ENCODE results near the gene CLEC9A.

Gene CLEC9A

DNA sequence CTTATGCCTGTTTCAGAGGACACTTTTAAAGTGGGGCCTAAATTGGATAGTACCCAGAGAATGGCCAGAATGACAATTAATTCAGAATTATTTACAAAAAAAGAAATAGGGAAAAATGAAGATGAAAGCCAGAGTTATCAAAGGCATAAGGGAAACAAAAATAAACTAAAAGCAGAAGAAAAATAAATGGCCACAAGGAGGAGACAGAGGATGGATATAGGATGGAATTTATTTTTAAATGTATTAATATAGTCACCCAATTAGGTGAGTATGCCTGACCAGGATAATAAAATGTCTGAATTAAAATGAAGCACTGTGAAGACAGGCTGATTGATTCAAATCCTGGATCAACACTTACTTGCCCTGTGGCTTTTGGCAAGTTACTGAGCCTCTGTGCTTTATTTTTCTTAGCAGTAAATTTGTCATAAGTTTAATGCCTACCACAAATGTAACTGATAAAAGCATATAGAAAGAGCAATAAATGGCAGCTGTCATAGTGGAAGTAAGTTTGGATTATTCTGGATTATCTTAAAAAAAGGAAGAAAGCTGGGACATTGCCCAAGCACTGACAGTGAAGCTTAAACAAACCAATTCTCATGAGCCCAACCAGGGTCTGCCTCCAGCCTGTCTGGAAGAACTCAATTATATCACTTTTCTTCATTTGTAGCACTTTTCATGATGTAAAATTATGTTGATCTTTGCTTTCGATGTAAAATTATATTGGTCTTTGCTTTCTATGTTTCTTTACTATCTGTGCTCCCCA is 3.5 kb downstream of the CLEC9A start:
- TF ChIP-seq GATA3 (IDR thresholded peaks at IDR 0.05; ENCODE audit: low read depth, low read length): no peak
- no peak for TF ChIP-seq GATA2 (IDR thresholded peaks at IDR 0.05; ENCODE audit: low read depth, low read length)

DNA sequence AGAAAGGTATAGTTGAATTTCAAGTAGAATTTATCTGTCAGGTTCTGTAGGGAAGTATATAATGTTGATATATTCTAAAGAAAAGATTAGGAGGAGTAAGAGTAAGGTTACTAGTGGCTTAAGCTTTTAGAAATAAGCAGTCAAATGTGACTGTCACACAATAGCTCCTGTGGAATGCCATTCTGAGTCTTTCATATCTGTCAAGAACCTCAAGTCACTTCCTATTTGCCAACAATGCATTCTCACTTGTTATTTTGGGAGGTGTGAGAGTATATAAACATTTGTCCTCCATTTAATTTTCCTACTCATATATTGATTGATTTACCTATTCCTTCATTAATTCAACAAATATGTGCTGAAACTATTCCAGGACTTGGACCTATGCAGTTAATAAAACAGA is 11.7 kb downstream of the CLEC9A start:
- TF ChIP-seq GATA3 (IDR thresholded peaks at IDR 0.05; ENCODE audit: low read depth, low read length) (no peak), GATA2 (IDR thresholded peaks at IDR 0.05; ENCODE audit: low read depth, low read length) (no peak)

GRCh38 chr12:10048526-10048925 is 18.0 kb downstream of the CLEC9A start:
- TF ChIP-seq GATA3 (IDR thresholded peaks at IDR 0.05; ENCODE audit: low read depth, low read length) (no peak), GATA2 (IDR thresholded peaks at IDR 0.05; ENCODE audit: low read depth, low read length) (no peak)

DNA sequence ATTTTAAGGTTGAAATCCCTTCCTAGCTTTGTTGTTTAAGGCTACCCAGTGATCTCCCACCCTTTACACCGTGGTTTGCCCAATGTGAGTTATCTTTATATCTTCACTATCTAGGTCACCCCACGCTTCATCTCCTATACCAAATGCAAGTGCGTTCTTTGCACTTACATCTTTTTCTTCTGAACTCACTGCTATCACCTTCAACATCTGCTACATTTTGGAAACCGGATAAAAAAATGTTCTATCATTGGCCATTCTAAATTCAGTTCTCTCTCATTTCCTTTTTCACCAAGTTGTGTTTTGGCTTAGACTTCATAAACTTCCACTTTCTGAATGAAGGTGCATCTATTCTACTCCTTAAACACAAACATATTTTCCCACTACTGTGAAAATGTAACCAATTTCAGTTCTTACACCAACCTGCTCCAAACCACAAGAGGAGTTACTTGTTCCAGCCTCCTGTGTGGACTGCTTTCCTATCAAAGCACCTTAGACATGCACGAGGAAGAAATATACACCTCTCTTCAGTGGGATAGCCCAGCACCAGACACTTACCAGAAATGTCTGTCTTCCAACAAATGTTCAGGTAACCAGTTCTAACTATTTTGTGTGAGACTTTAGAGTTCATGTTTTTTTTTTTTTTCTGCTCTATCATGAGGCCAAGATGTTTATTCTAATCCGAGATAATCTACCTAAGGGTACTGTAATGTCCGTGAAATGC is 21.9 kb downstream of the CLEC9A start:
- no peak for TF ChIP-seq GATA2 (IDR thresholded peaks at IDR 0.05; ENCODE audit: low read depth, low read length)

DNA sequence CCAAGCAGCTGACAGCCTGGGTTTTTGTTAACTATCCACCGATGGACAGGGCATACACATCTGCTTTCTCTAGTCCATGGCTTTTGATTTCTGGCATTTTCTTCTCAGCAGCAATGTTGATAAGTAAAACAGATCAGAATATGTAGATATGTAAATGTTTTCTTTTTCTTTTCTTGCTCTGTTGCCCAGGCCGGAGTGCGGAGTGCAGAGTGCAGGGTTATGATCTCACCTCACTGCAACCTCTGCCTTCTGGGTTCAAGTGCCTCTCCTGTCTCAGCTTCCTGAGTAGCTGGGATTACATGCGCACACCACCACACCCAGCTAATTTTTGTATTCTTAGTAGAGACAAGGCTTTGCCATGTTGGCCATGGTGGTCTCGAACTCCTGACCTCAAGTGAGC is 27.9 kb downstream of the CLEC9A start:
- no peak for TF ChIP-seq GATA3 (IDR thresholded peaks at IDR 0.05; ENCODE audit: low read depth, low read length)
- TF ChIP-seq GATA2 (IDR thresholded peaks at IDR 0.05; ENCODE audit: low read depth, low read length): no peak

DNA sequence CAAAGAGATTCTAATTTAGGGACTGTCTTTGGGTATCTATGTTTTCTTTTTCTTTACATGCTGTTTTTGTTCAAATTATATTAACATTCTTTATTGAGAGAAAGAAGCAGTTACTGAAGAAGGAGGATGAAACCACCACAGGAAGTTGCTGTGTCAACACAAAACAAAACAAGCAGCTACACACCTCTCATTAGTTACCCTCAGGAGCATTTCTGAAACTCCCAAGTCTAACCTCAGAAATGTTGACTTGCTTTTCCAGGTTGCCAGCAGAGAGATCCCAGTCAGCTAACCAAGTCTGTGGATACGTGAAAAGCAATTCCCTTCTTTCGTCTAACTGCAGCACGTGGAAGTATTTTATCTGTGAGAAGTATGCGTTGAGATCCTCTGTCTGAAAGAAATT is 34.8 kb downstream of the CLEC9A start:
- no peak for TF ChIP-seq GATA3 (IDR thresholded peaks at IDR 0.05; ENCODE audit: low read depth, low read length)
- TF ChIP-seq GATA2 (IDR thresholded peaks at IDR 0.05; ENCODE audit: low read depth, low read length): no peak

- TF ChIP-seq GATA2 (IDR thresholded peaks at IDR 0.05; ENCODE audit: low read depth, low read length): no peak
- TF ChIP-seq GATA3 (IDR thresholded peaks at IDR 0.05; ENCODE audit: low read depth, low read length): no peak
Measured at GRCh38 chr12:10067264-10067663, 36.8 kb downstream of the CLEC9A start.

DNA sequence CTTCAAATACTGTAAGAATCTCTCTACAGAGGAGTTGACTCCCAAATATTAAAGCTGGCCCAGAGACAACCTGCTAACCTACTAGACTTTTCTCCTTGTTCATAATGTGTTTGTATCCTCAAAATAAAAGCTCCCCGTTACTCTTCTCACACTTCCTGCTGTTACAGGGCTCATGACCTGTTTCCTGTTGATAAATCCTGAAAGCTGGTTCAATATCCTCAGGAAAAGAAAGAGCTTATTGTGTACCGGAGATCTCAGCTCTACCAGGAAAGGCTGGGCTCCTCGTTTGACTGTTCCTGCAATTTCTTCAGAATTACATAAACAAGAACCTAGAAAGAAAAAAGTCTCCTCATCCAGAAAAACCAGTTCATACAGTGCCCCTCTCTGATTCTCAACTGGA is 37.5 kb downstream of the CLEC9A start:
- no peak for TF ChIP-seq GATA2 (IDR thresholded peaks at IDR 0.05; ENCODE audit: low read depth, low read length)
- TF ChIP-seq GATA3 (IDR thresholded peaks at IDR 0.05; ENCODE audit: low read depth, low read length): no peak

DNA sequence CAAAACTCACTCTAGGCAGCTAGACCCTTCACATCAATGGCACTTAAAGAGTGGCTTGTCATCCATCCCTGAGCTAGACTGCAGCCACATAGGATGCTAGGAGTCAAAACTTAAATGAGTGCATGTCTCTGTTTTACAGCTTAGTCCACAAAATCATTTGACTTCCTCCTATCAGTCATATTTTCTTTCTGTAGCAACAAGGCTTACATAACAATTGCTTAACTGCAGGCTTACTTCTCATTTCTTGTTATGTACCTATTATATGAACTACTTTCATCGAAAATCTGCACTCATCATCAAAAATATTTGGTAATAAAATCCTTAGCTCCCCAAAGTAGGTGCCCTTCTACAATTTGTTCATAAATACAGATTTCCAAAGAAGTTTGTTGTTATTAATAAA is 38.2 kb downstream of the CLEC9A start:
- TF ChIP-seq GATA3 (IDR thresholded peaks at IDR 0.05; ENCODE audit: low read depth, low read length): no peak
- no peak for TF ChIP-seq GATA2 (IDR thresholded peaks at IDR 0.05; ENCODE audit: low read depth, low read length)

DNA sequence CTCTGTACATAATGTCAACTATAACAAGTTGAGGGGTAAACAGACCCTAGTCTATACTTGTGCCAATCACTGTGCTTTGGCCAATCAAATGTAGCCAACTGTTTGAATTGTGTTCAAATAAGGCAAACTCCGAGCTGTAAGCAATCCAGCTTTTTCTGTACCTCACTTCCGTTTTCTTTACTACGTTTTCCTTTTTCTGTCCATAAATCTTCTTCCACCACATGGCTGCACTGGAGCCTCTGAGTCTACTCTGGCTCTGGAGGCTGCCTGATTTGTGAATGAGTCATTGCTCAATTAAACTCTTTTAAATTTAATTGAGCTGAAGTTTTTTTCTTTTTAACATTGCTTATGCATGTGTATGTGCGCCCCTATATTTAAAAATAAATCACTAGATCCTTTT is 38.6 kb downstream of the CLEC9A start:
- TF ChIP-seq GATA3 (IDR thresholded peaks at IDR 0.05; ENCODE audit: low read depth, low read length) (no peak), GATA2 (IDR thresholded peaks at IDR 0.05; ENCODE audit: low read depth, low read length) (no peak)

GRCh38 chr12:10069976-10070375 is 39.5 kb downstream of the CLEC9A start:
- no peak for TF ChIP-seq GATA2 (IDR thresholded peaks at IDR 0.05; ENCODE audit: low read depth, low read length)
- TF ChIP-seq GATA3 (IDR thresholded peaks at IDR 0.05; ENCODE audit: low read depth, low read length): no peak

DNA sequence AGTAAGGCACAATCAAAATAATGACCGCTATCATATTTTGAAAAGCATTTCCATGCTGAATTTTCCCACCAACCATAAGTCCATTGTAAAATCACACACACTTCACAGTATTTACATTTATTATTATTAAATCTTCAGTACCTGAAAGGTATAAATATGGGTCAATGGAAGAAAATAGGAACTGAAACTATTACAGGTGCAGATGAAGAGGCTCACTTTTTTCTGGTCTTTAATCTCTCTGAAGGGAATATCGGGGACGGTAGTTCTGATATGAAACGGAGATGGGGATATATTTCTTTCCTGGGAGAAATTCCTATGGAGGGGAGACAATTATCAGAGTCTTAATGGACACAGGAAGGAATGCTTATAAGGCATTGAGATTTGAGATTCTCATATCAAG is 39.9 kb downstream of the CLEC9A start:
- no peak for TF ChIP-seq GATA3 (IDR thresholded peaks at IDR 0.05; ENCODE audit: low read depth, low read length)
- no peak for TF ChIP-seq GATA2 (IDR thresholded peaks at IDR 0.05; ENCODE audit: low read depth, low read length)

GRCh38 chr12:10072131-10072530 is 41.6 kb downstream of the CLEC9A start:
- no peak for TF ChIP-seq GATA3 (IDR thresholded peaks at IDR 0.05; ENCODE audit: low read depth, low read length)
- TF ChIP-seq GATA2 (IDR thresholded peaks at IDR 0.05; ENCODE audit: low read depth, low read length): no peak

- TF ChIP-seq GATA3 (IDR thresholded peaks at IDR 0.05; ENCODE audit: low read depth, low read length) (no peak), GATA2 (IDR thresholded peaks at IDR 0.05; ENCODE audit: low read depth, low read length) (no peak)
Measured at GRCh38 chr12:10073261-10073660, 42.8 kb downstream of the CLEC9A start.

DNA sequence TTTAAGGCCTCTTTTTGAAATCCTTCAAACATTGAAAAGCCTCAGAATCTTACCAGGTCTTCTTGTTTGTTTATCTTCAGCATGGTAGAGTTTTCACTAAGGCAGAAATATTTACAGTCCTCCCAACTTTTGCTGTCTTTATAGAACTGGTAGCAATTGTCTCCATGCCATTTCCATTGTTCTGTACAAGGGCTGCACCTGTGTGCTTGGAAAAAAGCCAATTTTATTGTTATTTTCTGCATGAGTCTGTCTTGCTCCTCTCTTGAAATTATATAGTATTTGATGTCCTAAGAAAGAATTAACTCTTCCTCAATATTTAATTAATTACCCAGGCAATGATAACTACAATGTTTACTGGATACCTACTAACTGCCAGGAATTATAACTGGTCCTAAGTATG is 45.0 kb downstream of the CLEC9A start:
- TF ChIP-seq GATA3 (IDR thresholded peaks at IDR 0.05; ENCODE audit: low read depth, low read length): no peak
- no peak for TF ChIP-seq GATA2 (IDR thresholded peaks at IDR 0.05; ENCODE audit: low read depth, low read length)
